Aorta (tissue), 5 donors: Measurements from ENCODE around the gene NRCAM. TPM values are rescaled to one million over a fixed set of nuclear protein-coding genes. Genes with fewer than 3 reads are reported as not detected.
"Not testable (repeated sequence)": the region's sequence is repeated elsewhere in the genome, so short reads cannot be mapped to it uniquely, and the experiment has no call there.

Source experiments
- ATAC-seq: fragments of 200-7000 bp; cut with Tn5 transposase; one replicate; pipeline ENCODE4 v1.9.1; 2022; ENCODE audit warnings: moderate library complexity; ENCODE audit not compliant: low FRiP score
- DNase-seq, 2 donors: peaks; one replicate each; pipeline ENCODE4 v3.0.0-alpha.2; 2020
- H3K27ac ChIP-seq, 2 donors: one replicate each; pipeline ENCODE4 v1.5.1; 2013; ENCODE audit warnings: low read length in 2 of 2, mild to moderate bottlenecking in 2 of 2, moderate library complexity in 2 of 2, control low read depth in 1 of 2, inconsistent platforms in 1 of 2, low read depth in 1 of 2
- H3K27me3 ChIP-seq, 2 donors: one replicate each; pipeline ENCODE4 v1.6.1; 2013; ENCODE audit warnings: control low read depth in 1 of 2, low read length in 1 of 2, mild to moderate bottlenecking in 1 of 2, moderate library complexity in 1 of 2; ENCODE audit not compliant: insufficient read depth in 2 of 2, control insufficient read depth in 1 of 2
- H3K36me3 ChIP-seq, 2 donors: one replicate each; pipeline ENCODE4 v1.6.1; 2013; ENCODE audit warnings: control low read depth in 1 of 2, low read length in 1 of 2, mild to moderate bottlenecking in 1 of 2; ENCODE audit not compliant: insufficient read depth in 2 of 2, control insufficient read depth in 1 of 2
- H3K4me1 ChIP-seq, 2 donors: one replicate each; pipeline ENCODE4 v1.6.1; 2013; ENCODE audit warnings: low read length in 2 of 2, control low read depth in 1 of 2, mild to moderate bottlenecking in 1 of 2, moderate library complexity in 1 of 2; ENCODE audit not compliant: insufficient read depth in 2 of 2, control insufficient read depth in 1 of 2
- H3K4me3 ChIP-seq, 2 donors: one replicate each; pipeline ENCODE4 v1.5.1; 2013; ENCODE audit warnings: low read length in 2 of 2, control low read depth in 1 of 2, mild to moderate bottlenecking in 1 of 2
- H3K9me3 ChIP-seq: one replicate; pipeline ENCODE4 v1.6.1; 2013; ENCODE audit warnings: mild to moderate bottlenecking, low read length; ENCODE audit not compliant: control insufficient read depth
- WGBS, 2 donors: extraction: QIAGEN DNeasy Blood & Tissue Kit; methylation state at CpG; one replicate each; pipeline ENCODE4 v1.1.7; 2013; 5-methylcytosine and 5-hydroxymethylcytosine counted together
- intact Hi-C, 2 donors: fragments of 100-400 bp; cut with DNase I; formaldehyde crosslinking; loops; one replicate each; pipeline versions ENCODE4 v1.14.2 to v1.15.0; 2022
- polyA plus RNA-seq, 2 donors: library from polyadenylated mRNA; stranded (reverse); fragments of 200-250 nt; gene quantifications; one replicate each; pipeline ENCODE4 v1.2.3, GENCODE V29; 2013
- total RNA-seq, 2 donors: library from RNA; stranded (reverse); fragmentation: NEBNext Ultra II Directional; extraction: Animal tissue kit (Norgen Biotek cat#: 25700); gene quantifications; one replicate each; pipeline ENCODE4 v1.2.1, GENCODE V29; 2021
- donor health status: healthy with polysubstance abuse.
- donor health status: Bipolar disorder and iron deficiency.
- donor health status: DM: no; HTN: no; CAD: no.
- donor health status: DM: no; HTN: no; CAD: no.
- donor health status: DM: yes; HTN: yes; CAD: no.

Gene NRCAM
- total and polyA plus RNA-seq, 4 donors = under 0.01 to 1.8 (median 0.76) TPM

- DNase-seq, H3K4me1 ChIP-seq, H3K36me3 ChIP-seq, H3K4me3 ChIP-seq, ATAC-seq, H3K27me3 ChIP-seq, H3K9me3 ChIP-seq, H3K27ac ChIP-seq, intact Hi-C loops: not testable (repeated sequence)
- 96 to 98% methylated on average over 1 of the region's 1 CpG for WGBS, 2 donors
These were observed 183.3 kb downstream of the NRCAM start for GRCh38 chr7:108272891-108273290.

GRCh38 chr7:108270385-108271015 is 185.7 kb downstream of the NRCAM start:
- ATAC-seq (no peak), DNase-seq (no peak)
- Histone ChIP-seq H3K9me3 (no peaks in the 10 kb centered on the region), H3K4me3 (no peak overlapping the region), H3K27me3 (no peaks in the 10 kb centered on the region), H3K27ac (no peak overlapping the region), H3K4me1 (no peaks in the 10 kb centered on the region), H3K36me3 (no peaks in the 10 kb centered on the region)
- WGBS, 2 donors = 29 to 32% methylated on average over 5 of the region's 5 CpGs
- intact Hi-C loops = no loop called here

GRCh38 chr7:108268200-108268820 is 187.9 kb downstream of the NRCAM start:
- Histone ChIP-seq H3K4me1 (no peaks in the 10 kb centered on the region), H3K9me3 (no peaks in the 10 kb centered on the region), H3K27me3 (no peaks in the 10 kb centered on the region), H3K27ac (no peak overlapping the region), H3K4me3 (no peak overlapping the region), H3K36me3 (no peaks in the 10 kb centered on the region)
- ATAC-seq (no peak), DNase-seq (no peak)
- WGBS, 2 donors = 57 to 70% methylated on average over 6 of the region's 6 CpGs
- intact Hi-C loops = no loop called here

GRCh38 chr7:108267615-108268014 is 188.6 kb downstream of the NRCAM start:
- DNase-seq (no peak), ATAC-seq (no peak)
- H3K4me3 ChIP-seq = no peak overlapping the region
- H3K27me3 ChIP-seq = peaks cover 0 to 2% of the 10 kb centered on the region in 2 donors
- no peaks in the 10 kb centered on the region for H3K36me3 ChIP-seq
- H3K4me1 ChIP-seq = no peaks in the 10 kb centered on the region
- intact Hi-C loops = no loop called here
- H3K9me3 ChIP-seq = no peaks in the 10 kb centered on the region
- 96 to 98% methylated on average over 1 of the region's 1 CpG for WGBS, 2 donors
- no peak overlapping the region for H3K27ac ChIP-seq

GRCh38 chr7:108266491-108266890 is 189.7 kb downstream of the NRCAM start:
- H3K4me1 ChIP-seq = no peaks in the 10 kb centered on the region
- no peak for ATAC-seq
- WGBS, 2 donors = 75 to 76% methylated on average over 3 of the region's 3 CpGs

GRCh38 chr7:108266035-108266434 is 190.2 kb downstream of the NRCAM start:
- ATAC-seq = no peak
- no peaks in the 10 kb centered on the region for H3K9me3 ChIP-seq
- no peaks in the 10 kb centered on the region for H3K36me3 ChIP-seq
- H3K27ac ChIP-seq = no peak overlapping the region
- intact Hi-C loops = no loop called here
- peaks cover 0 to 2% of the 10 kb centered on the region in 2 donors for H3K27me3 ChIP-seq
- H3K4me3 ChIP-seq = no peak overlapping the region
- no peaks in the 10 kb centered on the region for H3K4me1 ChIP-seq
- no peak for DNase-seq

More at GRCh38 chr7:108266491-108266890, 189.7 kb downstream of the NRCAM start:
- no peaks in the 10 kb centered on the region for H3K9me3 ChIP-seq
- no peak overlapping the region for H3K4me3 ChIP-seq
- H3K36me3 ChIP-seq = no peaks in the 10 kb centered on the region
- intact Hi-C loops = no loop called here
- H3K27me3 ChIP-seq = peaks cover 0 to 2% of the 10 kb centered on the region in 2 donors
- no peak for DNase-seq
- no peak overlapping the region for H3K27ac ChIP-seq

- peaks cover 0 to 2% of the 10 kb centered on the region in 2 donors for H3K27me3 ChIP-seq
- H3K4me3 ChIP-seq = no peak overlapping the region
- no peak for DNase-seq
- H3K36me3 ChIP-seq = no peaks in the 10 kb centered on the region
- whole genome bisulfite sequencing, 2 donors = 76 to 82% methylated on average over 3 of the region's 3 CpGs
- intact Hi-C loops = no loop called here
- H3K27ac ChIP-seq = no peak overlapping the region
- H3K9me3 ChIP-seq = no peaks in the 10 kb centered on the region
- H3K4me1 ChIP-seq = no peaks in the 10 kb centered on the region
- ATAC-seq = no peak
These were observed 191.2 kb downstream of the NRCAM start for GRCh38 chr7:108265007-108265406.

- no peak for ATAC-seq
- DNase-seq = no peak
- H3K27ac ChIP-seq = no peak overlapping the region
These were observed 192.8 kb downstream of the NRCAM start for GRCh38 chr7:108263425-108263824.

GRCh38 chr7:108261560-108262255 is 194.5 kb downstream of the NRCAM start:
- Histone ChIP-seq H3K4me1 (no peaks in the 10 kb centered on the region), H3K27me3 (peaks cover 0 to 2% of the 10 kb centered on the region in 2 donors), H3K9me3 (no peaks in the 10 kb centered on the region), H3K36me3 (no peaks in the 10 kb centered on the region), H3K27ac (no peak overlapping the region), H3K4me3 (no peak overlapping the region)
- no peak for DNase-seq
- ATAC-seq = no peak
- intact Hi-C loops = no loop called here
- 69 to 75% methylated on average over 1 of the region's 1 CpG for WGBS, 2 donors

More at GRCh38 chr7:108263425-108263824, 192.8 kb downstream of the NRCAM start:
- Histone ChIP-seq H3K27me3 (peaks cover 0 to 2% of the 10 kb centered on the region in 2 donors), H3K4me3 (no peak overlapping the region), H3K36me3 (no peaks in the 10 kb centered on the region), H3K4me1 (no peaks in the 10 kb centered on the region), H3K9me3 (no peaks in the 10 kb centered on the region)
- WGBS, 2 donors = 89 to 90% methylated on average over 3 of the region's 3 CpGs
- intact Hi-C loops = no loop called here
